NCI-H1417 treated with DMSO at 0.1 percent for 48 hours (cell line): ENCODE results near the gene SMG1.

Experiments used
- DNase-seq: peaks from one replicate; lab custom pipeline; 2025; lab: John Stamatoyannopoulos, UW

The SMG1 gene

DNA sequence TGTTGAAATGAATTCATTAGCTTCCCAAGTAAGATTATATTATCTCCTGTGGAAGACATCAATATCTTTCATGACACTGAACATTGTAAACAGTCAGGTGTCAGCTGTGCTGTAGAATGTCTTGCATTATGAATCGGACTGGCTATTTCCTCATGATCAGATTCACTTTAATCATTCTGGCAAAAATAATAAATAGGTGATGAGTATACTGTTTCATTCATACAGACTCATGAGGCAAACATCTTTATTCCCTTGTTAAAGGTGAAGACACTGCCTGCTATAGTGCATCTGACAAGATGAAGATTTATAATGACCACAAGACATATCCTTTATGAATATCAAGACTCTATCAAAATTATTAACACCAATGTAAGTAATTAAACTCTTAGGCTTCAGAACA, 73.6 kb downstream of the SMG1 start:
- DNase-seq = no peak

DNA sequence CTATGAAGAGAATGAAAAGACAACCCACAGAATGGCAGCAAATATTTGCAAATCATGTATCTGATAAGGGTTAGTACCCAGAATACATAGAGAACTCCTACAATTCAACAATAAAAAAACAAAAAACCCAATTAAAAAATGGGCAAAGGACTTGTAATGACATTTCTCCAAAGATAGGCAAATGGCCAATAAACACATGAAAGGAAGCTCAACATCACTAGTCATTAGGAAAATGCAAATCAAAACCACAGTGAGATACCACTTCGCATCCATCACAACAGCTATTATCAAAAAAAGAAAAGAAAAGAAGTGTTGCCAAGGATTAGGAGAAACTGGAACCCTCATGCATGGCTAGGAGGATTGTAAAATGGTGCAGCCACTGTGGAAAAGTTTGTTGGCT, 79.8 kb downstream of the SMG1 start:
- DNase-seq = no peak

DNA sequence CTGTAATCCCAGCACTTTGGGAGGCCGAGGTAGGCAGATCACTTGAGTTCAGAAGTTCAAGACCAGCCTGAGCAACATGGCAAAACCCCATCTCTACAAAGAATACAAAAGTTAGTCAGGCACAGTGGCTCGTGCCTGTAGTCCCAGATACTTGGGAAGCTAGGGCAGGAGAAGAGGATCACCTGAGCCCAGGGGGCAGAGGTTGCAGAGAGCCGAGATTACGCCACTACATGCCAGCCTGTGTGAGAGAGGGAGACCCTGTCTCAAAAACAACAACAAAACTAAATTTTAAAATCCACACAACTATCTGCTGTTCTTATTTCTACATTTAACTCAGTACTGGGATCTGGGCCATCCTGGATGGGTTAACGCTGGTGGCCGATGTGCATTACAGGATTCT, 83.6 kb downstream of the SMG1 start:
- no peak for DNase-seq

DNA sequence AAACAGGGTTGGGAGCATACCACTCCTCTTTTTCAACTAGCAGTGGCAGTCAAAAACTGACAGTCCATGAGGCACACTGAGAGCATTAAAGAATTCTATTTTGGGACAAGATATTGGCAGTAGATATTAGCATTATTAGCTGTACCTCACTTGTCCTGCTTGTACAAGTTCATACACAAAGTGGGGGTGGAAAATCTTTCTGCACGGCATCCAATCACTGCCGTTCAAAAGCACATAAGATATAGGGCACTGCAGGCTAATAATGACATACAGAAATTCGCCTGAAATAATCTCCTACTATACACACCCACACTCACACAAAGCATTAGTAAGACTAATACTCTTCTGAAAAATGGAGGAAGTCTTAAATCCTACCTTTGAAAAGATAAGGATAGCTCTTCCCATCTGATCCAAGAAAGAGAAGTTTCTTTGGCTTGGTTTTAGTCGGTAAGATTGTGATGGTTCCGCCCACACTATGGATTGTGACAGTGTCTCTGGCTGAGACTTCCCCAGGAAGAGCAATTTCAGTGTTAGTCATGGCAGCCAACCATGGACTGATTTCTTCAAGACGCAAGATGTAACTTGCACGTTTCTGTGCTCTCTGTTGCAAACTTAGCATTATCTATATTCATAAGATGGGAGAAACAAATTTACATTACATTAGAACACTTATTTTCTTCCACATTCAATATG, 84.2 kb downstream of the SMG1 start:
- no peak for DNase-seq

DNA sequence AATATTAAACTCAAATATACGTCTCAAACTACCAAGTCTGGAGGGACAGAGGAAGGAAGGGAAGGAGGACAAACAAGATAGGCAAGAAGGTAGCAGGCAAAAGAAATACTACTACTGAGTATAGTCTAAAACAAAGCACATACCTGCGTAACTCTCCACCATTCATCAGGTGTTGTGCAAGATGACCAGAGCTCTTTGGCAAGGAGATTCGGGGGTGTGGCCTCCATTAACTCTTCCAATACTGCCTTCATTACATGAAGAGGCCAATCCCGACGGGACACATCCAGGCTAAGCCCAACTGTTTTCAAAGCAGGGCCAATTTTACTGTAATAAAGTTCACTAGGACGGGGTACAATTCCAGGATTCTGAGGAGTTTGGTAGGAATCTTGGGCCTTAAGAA, 86.7 kb downstream of the SMG1 start:
- DNase-seq = no peak

DNA sequence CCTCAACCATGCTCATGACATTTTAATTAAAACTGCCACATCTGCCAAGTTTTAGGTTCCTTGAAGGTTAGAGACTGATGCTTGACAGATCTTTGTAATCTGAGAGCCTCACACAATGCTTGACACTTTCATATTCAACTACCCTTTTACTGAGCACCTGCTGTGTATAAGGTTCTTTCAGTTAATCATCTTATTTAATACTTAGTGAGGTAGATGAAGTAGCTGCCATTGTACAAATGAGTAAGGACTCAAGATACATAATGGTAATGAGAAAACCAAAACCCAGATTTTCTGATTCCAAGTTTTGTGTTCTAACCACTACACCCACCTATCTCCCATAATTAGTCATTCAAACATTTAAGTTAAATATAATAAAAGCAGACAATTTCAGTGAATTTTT, 89.5 kb downstream of the SMG1 start:
- no peak for DNase-seq

DNA sequence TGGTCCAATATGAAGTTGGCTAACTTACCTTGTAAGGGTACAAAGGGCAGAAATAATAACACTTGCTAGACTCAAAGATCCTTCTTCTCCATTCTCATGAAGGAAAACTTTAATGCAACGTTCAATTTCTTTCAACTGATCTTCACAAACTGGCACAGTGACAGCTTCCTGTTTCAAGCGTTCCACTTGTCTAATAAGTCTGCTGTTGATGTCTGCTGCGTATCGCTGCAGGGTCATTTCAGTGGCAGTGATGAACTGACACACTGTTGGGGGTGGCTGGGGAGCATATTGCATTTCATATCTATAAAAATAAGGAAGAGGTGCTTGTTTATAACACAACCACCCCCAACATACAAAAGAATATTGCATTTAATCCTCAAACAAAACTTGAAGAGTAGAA, 91.3 kb downstream of the SMG1 start:
- no peak for DNase-seq

DNA sequence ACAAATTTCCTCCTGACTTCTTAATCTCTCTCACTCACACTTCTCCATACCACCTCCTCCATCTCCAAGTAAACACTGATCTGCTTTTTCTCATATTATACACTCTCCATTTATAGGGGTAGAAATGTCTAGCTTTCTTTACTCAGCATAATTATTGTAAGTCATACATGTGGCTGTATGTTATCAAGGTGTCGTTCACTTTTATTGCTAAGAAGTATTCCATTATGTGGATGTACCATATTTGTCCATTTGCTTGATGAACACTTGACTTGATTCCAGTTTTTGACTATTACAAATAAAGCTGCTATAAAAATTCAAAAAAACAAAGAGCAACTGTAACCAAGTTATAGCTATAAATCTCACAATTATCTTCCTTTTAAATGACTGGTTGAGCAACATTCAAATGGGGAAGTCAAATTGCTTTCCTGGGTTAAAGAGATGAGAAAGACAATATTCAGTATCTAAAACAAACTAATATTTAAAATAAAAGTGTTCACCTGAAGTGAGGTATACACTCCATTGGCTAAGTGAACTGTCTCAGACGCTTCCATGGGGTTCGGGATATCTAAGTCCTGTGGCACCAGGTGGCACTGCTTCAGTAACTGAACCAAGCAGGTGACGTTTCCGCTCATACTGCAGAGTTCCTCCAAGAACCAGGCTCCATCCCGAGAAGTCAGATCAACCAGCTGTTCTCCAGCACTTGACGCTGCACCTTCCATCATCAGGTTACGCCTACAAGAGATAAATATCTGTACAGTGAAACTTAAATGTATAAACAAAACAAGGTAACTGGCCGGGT, 92.3 kb downstream of the SMG1 start:
- DNase-seq = no peak

DNA sequence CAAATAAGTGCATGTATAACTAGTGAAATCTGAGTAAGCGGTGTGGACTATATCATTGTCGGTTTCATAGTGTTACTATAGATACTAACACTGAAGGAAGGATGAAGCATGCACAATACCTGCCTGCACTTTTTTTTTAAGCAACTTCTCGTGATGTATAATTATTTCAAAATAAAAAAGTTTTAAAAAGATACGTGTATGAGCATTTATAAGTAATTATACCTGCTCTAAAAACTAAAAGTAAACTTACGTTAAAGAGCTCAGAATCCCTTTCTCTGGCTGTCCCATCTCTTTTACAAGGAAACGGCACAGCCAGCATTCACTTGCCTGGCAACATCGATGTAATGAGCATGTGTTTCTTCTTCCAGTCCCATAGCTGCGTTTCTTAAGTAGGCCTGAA, 93.6 kb downstream of the SMG1 start:
- no peak for DNase-seq

DNA sequence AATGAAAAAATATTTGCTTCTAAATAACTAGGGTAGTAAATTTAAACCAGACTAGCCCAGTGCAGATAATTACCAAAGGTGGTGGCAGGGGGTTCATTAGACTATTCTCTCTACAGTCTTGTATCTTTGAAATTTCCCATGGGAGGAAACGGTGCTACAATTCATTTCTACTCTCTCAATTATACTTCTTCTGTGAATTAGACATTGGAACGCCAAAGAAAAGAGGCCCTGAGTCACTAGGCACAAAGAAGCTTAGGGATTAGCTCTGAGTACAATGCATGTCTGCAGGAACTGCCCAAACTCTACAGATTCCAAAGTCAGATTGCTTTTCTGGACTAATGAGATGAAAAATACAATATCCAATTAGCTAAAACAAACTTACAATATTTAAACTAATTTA, 94.2 kb downstream of the SMG1 start:
- no peak for DNase-seq

DNA sequence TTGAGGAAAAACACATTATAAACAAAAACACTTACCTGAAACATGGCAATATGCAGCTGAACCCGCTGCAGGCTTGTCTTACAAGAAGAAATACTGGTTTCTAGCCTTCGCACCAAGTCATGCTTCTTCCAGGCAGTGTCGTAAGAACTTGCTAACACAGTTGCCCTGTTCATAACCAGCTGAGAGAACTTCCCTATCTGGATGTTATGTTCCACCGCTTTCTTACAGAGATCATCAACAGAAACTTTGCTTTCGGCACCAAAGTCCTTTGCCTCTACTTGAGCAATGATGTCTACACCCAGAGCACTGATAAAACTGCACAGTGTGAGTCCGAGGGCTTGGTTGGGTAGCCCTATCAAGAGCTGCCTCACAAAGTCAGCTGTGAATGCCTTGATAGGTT, 97.0 kb downstream of the SMG1 start:
- DNase-seq = no peak

DNA sequence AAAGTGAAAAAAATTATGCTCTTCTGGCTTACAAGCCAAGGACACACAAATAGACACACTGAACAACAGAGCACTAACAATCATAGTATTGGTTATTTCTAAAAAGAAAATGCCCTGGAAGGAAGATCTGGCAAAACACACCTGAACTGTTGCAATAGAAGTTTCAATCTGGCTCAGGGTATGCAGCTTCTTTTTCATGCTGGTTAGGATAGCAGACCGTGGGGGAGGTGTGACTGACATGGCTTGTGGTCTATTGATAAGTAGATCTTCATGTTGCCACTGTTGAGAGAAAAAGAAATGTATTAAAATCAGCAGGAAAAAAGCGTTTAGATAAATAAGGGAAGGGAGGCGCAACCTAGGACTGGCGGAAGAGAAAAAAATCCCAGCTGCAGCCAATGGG, 98.3 kb downstream of the SMG1 start:
- no peak for DNase-seq

DNA sequence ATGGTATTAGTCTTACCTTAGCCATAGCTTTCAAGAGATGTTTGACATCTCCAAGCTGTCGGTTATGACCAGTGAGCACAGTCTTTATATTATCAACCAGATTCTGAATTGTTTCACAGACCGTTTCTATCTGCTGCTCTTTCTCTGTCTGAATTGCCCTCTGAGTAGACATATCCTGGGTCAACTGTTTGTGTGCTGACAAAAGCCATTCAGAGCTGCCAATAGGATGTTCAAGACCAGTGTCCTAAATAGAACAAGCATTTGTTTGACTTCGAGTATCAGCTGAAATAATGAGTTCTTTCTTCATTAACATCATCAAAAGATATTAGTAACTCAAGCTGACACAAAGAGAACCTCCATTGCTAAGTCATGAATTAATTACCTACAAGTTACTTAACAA, 109.9 kb downstream of the SMG1 start:
- DNase-seq = no peak

DNA sequence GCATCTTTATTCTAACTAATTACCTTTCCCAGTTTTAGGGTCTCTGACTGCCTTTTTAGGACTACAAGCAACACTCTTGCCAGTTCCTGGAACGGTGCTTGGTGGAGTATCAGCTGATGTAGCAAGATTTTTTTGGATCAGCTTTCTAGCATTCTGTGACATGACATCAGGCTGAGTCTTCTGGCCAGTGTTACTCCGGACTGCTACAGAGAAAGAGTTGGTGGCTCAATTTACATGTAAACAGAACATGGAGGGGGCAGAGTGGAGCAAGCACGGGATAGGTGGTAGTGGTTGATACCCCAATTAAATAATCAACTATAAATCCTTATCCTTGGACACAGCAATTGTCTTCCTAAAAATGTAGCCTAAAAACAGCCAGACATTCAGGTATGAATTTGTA, 114.3 kb downstream of the SMG1 start:
- no peak for DNase-seq

DNA sequence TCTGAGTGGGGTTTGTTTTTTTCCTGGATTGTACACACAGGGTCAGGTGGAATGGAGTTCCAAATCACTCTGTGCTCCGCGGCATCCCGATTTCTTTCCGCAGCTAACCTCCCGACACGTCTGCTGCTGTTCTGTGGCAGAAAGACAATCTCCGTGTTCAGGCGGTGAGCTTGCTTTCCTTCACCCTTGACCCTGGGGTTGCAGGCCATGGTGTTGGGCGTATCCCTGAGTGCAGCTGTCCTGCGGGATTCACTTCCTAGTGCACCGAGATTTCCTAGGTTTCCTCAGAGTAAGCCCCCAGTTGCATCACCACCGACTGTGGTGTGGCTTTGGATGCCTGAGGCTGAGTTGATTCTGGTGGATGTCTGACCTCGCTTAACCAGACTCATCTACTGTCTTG, 117.0 kb downstream of the SMG1 start:
- no peak for DNase-seq

DNA sequence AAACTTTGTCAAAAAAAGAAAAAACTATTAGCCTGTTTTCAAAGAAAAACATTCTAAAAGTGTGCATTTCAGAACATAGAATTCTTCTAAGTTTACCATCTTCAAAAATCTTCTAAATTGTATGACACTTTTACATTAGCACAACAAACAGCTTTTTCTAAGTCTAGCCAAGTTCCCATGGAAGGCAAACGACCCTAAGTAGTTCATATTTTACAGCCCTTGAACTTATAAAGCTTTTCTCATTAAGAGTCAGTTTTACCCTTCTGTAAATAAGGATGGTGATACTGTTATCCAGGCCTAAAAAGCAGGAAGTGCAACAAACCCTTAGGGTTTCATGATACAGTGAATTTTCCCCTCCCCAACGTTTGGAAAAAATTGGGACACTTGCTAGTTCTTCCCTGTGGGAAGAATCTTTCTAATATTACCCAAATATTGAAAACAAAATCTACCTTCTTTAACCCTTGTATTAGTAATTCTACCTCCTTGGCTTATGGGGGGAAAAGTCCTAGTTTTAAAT, 120.9 kb downstream of the SMG1 start:
- DNase-seq = no peak

DNA sequence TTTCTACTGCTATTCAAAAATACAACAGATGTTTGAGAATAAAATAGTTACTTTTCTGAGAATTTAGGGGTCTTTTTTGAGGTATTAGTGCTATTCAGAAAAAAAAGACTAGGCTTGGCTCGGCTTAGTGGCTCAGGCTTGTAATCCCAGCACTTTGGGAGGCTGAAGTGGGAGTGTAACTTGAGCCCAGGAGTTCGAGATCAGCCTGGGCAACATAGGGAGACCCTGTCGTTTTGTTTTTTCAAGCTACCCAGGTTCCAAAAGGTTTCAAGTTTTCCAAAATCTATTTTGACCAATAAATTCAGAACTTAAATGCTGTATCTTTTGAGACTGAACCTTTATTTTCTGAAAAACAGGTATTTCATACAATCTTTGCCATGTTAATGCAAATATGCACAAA, 121.7 kb downstream of the SMG1 start:
- no peak for DNase-seq

DNA sequence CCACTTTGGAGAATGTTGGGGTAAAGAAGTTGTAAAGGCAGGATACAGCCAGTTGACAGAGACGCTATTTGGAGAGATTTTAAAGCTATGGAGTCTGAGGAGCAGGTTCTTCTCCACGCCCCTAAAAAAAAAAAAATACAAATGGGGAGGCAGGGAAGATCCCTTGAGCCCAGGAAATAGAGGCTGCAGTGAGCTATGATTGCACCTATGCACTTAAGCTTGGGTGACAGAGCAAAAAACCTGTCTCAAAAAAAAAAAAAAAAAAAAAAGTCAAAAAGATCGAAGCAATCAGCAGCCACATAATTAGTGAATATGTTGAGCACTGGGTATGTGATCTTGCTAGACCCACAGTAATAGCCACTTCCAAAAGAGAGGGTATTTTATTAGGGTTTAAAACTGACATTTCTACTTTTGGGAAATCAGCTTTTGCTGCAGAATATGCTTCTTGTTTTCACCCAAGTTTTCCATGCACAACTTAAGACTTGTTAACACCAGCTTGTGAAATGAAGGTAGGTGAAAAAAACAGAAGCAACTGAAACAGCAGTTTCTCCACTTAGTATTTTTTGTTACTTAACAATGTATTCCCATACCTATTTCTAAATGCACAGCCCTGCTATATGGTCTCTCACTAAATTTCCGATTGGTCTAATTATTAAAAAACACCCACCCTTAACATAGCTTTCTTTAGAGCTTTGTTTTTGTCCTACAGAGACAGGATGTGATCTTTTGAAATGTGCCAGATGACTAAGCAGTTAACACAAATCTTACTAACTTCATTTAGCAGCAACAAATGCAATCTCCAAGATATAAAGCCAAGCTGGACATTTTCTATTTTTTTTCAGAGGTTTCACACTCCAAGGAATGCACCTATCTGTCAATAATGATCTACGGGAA, 122.4 kb downstream of the SMG1 start:
- no peak for DNase-seq

DNA sequence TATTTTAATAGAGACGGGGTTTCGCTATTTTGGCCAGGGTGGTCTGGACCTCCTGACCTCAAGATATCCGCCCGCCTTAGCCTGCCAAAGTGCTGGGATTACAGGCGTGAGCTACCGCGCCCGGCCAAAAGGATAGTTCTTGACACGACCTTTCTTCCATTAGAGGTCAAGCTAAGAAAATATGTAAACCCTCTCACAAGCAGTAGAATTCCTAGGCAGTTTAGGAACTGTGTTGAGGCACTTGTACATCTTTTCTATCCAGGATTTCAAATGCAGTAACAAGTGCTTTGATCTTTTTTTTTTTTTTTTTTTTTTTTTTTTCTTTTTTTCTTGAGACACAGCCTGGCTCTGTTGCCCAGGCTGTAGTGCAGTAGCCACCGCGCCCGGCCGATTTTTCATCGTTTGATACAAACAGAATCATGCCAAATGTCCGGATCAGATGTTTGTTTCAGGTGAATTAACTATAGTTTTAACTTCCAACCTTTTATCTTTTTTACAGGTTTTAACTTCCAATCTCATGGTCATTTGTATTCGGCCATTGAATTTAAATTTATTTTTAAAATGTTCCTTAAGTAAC, 123.4 kb downstream of the SMG1 start:
- no peak for DNase-seq

DNA sequence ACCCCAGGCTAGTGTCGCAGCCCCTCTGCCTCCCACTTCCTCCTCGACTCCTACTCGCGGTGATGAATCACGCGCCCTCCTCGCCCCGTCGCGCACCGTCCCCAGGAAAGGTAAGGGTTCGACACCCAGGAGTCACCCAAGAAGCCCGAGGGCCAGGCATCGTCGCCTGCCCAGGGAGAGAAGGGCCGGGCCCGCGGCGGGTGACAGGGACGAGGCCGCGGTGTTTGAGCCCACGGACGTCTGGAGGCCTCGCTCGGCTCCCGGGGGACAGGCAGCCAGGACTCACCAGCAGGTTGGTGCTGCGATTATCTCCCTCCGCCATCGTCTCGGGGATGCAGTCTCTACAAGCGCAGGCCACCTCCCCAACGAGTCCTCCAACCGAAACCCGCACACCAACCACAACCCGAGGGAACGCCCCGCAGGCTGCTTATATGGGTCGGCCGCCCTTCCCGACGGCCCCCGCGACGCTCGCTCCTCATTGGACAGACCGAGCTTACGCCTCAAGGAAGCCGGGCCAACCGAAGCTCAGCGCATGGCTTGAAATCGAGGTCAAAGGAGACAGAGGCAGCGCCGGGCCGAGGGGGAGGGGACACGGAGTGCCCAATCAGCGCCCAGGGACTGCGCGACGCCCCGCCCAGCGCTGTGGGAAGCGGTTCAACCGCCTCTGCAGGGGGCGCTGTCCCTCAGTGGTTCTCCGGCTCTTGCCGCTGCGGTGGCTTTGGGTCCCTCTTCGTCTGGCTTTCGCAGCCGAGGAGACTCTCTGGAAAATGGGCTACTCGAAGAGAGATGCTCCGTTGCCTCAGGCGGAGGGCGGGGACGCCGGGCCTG, 124.8 kb downstream of the SMG1 start, which contains the start of gene ARL6IP1:
Gene ARL6IP1 (minus strand): TSS at position 405 of the 828 bp plus-strand sequence. CDS start 83 bp downstream, at position 322.
- peak; percentile 89 for DNase-seq

DNA sequence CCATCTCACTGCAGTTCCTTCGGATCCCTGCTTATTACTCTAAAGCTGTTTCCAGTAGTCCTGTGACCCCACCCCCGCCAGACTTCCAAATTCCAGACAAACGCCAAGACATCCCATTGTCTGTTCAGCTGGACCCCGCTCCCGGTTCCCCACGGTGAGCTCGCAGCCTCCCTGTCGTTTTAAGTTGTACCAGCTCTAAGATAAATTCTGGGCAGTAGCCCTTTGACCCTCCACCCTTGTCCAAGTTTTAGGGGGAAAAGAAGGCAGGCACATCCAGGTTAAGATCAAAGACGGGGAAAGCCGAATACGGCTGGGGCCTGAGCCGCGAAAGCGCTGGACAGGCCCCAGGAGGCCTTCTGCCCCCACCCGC, 125.4 kb downstream of the SMG1 start:
- DNase-seq = no peak
